NT2/D1 (cell line): ENCODE measurements around the gene KCNT1.
"Not testable (repeated sequence)": the region's sequence is repeated elsewhere in the genome, so short reads cannot be mapped to it uniquely, and the experiment has no call there.

ENCODE experiments used
- SUZ12 ChIP-seq: IDR thresholded peaks from 2 replicates; pipeline ENCODE4 v1.6.1; 2011; ENCODE audit not compliant: insufficient read length, insufficient read depth; ENCODE audit errors: extremely low read depth
- YY1 ChIP-seq: IDR thresholded peaks from 2 replicates; pipeline ENCODE4 v1.6.1; 2011; ENCODE audit not compliant: insufficient read length, insufficient read depth
- ZNF274 ChIP-seq: IDR thresholded peaks from 2 replicates; pipeline ENCODE4 v1.6.1; 2011; ENCODE audit warnings: mild to moderate bottlenecking, low read depth, low read length

DNA sequence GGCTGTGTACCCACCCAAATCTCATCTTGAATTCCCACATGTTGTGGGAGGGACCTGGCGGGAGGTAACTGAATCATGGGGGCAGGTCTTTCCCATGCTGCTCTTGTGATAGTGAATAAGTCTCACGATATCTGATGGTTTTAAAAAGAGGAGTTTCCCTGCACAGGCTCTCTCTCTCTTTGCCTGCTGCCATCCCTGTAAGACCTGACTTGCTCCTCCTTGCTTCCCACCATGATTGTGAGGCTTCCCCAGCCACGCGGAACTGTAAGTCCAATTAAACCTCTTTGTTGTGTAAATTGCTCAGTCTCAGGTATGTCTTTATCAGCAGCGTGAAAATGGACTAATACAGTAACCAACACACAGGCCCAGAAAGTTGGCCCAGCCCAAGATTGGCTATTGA is 33.0 kb upstream of the KCNT1 start:
- not testable (repeated sequence) for TF ChIP-seq YY1, ZNF274, SUZ12
